T47D (cell line): Measurements from ENCODE around the gene POC1B.
A peak's percentile ranks its signal among the peaks of the same experiment; 100 is the strongest.

Experiments used
- DNase-seq, 2 experiments: peaks; one replicate each; pipeline versions ENCODE4 v3.0.0 to v3.0.0-alpha.2; 2011 to 2012; ENCODE audit warnings: low read depth in 1 of 2, low spot score in 1 of 2
- JUND ChIP-seq: IDR thresholded peaks from 2 replicates; pipeline ENCODE4 v1.6.1; 2012; ENCODE audit warnings: low read depth
- in situ Hi-C: cut with HindIII; loops from 2 replicates; pipeline ENCODE4 v1.10.0; 2016; ENCODE audit warnings: low sequenced_read_pairs, low pct_unique_long_range_greater_than_20kb

POC1B gene

DNA sequence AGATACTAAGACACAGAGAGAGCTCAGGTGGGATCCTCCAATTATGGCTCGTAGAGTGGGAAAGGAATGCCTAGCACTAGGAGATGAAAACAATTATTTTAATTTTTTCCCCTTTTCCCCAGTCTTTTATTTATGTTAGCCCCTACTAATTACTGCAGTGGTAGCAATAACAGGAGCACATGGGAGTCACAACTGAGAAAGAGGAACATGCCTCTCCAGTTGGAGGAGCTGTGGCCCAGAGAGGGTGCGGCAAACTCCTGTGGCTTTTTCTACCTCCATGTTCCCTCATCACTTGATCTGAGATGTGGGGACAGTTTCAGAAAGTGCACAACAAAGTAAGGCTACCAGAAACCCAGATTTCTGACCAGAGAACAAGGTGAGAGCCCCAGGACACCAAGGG, 25.9 kb upstream of the POC1B start:
- in situ Hi-C loops, result no loop called here
- no peak for TF ChIP-seq JUND
- no peak for DNase-seq

DNA sequence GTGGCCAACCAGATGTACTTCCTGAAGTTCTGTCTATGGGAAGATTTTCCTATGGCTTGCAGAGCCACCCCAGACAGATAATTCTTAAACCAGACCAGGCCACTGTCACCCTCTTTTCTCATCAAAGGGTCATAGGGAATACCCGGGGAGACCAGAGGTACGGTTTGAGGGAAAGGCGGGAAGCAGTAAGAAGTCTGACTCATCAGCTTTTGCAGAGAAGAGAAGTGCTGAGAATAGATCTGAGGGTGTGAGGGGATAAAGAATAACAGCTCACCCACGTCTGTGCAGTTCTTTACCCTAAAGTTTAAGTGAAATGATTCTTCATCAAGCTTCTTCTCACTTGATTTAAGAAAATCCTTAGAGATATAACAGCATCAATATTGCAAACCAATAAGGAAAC, 21.3 kb upstream of the POC1B start:
- in situ Hi-C loops, result no loop called here
- no peak for TF ChIP-seq JUND
- DNase-seq, result no peak

DNA sequence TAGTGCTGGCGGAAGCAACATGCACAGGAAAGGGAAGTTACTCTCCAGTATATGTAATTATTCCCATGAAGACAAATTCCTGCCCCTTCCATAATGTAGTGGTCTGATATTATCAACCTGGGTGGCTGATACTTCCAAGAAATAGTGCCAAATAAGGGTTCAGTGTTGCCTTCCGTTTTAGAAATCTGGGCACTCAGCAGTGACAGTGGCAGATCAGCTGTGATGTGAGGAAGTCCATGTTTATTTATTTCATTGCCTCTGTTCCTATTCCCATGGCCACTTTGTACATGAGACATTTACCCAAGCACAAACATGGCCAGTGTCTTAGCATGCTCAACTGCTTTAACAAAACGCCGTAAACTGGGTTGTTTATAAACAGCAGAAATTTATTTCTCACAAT, 20.3 kb upstream of the POC1B start:
- DNase-seq, result no peak
- TF ChIP-seq JUND, result no peak
- in situ Hi-C loops, result no loop called here

DNA sequence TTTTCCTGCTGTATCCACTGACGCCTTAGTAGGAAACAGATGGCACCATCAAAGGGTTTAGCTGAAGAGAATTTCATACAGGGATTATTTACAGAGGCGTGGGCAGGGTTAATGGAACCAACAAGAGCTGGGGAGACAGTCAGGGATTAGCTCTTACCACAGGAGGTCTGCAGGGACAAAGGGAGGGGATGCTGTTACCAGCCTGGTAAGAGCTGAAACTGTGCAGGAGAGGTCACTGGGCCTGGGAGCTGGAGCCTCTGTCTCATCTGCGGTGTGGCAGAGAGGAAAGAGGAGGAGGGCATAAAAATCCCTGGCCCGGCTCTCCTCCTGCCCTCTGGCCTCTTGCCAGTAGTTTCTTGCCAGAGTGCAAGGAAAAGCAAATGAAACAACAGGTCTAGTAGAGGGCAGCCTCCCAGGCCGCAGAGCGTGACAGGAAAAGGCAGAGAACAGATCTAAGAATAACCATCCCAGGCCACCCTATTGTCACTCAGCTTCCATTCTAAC, 18.9 kb upstream of the POC1B start:
- no peak for TF ChIP-seq JUND
- in situ Hi-C loops, result no loop called here
- peak in 1 of 2 experiments; percentile 67 for DNase-seq

DNA sequence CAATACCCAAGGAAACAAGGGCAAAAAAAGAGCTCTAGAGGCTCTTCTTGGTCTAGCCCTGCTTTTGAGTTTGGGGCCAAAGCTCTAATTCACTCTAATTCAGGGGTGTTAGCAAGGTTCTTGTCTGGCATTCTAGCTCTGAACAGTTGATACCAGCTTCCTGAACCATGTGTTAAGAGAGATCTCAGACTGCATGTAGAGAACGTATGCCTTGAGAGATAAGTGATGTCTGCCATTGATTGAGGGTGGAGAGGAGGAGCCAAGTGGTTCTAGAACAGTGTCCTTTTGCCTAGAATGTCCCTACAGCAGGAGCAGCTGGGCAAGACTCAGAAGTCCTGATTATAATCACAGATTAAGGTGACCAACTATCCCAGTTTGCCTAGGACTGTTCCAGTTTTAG, 18.2 kb upstream of the POC1B start:
- in situ Hi-C loops, result no loop called here
- DNase-seq, result no peak
- no peak for TF ChIP-seq JUND

DNA sequence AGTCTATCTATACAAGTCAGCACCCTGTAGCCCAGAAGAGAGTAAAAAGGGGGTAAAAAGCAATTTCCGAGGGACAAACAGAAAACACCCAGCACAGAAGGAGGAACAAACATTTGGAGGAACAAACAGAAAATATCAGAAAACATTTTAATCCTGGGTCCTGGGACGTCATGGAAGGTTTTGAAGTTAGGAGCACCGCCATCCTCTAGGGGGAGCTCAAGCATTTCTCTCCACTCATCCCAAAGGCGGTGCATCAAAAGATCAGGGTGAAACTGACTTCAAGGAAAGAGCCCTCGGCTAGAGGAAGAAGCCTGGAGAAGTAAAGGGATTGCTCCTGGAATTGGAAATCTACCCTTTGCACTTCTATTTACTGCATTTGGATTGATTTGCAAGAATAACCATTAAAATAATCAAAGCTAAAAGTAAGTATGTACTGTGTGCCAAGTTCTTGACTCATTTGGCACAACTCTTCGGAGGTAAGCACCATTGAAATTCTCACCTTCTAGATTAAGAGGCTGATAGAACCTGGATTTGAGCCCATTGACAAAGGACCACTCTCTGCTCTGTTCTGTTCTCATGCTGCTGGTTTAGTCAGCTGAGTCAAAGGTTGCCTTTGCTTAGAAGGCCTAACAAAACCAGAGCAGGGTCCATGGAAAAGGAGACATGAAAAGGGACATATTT, 17.2 kb upstream of the POC1B start:
- peak; percentile 29 to 92 for DNase-seq
- no peak for TF ChIP-seq JUND
- in situ Hi-C loops, result no loop called here

DNA sequence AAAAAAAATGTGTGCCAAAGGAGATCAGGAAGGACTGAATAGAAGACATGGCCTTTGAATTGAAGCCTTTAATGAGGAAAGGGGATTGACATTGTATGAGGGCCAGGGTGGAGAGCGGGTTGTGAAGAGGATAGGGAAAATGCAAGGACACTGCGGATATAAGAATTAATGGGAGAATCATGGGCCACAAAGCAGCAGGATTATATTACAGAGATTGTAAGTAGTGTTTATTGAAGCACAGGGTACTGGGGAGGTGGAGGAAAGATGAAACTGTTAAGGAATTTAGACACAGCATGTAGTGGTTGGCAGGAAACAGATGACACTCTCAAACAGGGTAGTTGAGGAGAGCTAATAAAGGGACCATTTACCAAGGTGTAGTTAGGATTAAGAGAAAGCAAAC, 16.4 kb upstream of the POC1B start:
- in situ Hi-C loops, result no loop called here
- TF ChIP-seq JUND, result no peak
- no peak for DNase-seq

DNA sequence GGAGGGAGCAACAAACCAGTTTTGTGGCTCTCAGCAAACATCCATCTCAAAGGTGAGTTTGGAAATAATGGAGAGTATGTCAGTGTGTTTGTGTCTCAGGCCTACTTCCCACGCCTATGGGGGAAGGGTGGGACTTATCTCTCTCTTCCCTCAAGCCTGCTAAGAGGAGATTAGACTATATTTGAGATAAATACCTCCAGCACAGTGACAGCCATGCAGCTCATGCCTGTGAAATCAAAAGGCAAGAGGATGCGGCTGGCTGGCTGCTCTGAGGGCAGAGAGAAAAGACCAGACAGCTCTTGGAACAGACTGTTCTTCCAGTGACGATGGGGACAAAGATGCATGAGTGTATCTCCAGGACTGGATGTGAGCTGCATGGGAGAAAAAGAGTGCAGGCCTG, 14.7 kb upstream of the POC1B start:
- DNase-seq, result no peak
- in situ Hi-C loops, result no loop called here
- TF ChIP-seq JUND, result no peak

DNA sequence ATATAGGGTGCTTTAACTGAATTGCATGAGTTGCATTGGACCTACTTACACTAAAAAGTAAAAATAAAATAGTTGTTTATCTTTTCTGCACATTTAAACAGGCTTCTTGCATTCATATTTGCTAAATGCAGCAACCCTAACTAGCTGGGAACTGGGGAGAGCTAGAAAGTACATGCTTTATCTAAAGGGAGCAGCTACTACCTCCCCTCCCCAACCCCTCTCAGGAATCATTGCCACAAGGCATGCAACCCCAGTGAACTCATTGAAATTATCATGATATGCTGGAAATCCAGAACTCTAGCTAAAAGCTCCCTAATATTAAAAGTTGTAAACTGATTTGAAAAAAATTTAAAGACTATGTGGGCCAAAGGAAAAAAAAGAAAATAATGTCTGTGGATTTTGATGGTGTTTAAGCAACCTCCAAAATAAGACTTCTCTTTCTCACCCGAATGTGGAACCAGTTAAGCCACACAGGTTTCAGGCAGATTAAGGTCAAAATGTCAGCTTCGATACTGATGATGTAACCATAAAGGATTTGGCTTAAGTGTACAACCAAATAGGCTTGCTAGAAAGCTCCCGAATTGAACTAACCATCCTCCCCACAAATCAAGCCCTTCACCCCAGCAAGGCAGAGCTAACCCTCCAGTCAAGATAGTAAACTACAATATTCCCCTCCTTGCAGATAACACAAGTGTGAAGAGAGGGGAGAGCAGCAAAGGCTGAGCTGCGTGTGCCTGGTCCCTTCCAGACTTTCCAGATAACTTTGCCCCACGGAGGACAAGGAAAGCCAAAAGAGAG, 13.8 kb upstream of the POC1B start:
- in situ Hi-C loops, result no loop called here
- DNase-seq, result no peak
- TF ChIP-seq JUND, result no peak

DNA sequence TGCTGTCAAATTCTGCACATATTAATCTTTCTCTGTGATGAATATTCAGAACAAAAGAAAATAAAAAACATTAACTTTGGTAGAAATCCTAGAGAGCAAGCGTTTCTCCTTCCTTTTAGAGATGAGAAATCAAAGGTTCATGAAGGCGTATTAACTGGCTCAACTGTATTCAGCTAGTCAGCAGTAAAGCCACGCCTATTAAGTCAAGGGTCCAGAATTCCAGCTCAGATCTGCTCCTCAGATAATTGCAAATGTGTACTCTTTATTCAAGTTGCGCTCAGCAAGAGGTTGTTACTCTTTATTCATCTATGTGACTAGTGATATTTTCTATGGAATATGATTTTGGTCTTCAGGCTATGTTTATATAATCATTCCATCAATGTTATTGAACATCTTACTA, 13.1 kb upstream of the POC1B start:
- TF ChIP-seq JUND, result no peak
- in situ Hi-C loops, result no loop called here
- no peak for DNase-seq

DNA sequence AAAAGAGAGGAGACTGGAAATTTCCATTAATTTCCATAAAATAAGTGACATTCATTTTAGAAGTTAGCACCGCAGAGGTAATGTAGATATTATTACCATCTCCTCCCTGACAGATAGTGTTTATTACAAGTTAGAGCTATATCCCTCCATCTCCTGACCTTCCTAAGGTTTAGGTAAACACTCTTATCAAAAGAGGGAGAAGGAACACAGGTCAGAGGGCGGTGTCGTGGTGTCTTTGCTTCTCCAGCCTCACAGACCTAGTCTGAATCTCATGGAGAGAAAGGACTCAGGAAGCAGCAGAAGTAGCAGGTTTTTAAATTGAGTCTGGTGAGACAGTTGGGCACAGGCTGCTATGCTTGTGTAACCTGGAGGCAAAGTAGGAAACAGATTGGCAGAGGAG, 11.5 kb upstream of the POC1B start:
- in situ Hi-C loops, result no loop called here
- TF ChIP-seq JUND, result no peak
- no peak for DNase-seq

DNA sequence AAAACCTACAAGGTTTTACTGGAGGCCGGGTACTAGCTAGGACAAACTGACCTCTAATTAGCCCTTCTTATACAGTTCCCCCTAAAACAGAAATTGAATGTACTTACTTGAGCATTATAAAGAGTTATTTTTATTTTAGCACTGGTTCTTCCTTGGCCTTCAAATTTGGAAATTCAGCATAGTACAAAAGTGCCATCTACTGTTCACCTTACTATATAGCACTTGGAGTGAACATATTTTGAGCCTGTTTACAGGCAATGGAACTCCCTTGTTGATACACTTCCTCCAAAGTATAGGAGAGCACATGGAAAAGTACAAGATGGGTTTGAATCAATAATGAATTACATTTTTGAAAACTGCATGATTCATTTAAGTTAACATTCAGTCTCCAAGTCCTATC, 3.9 kb upstream of the POC1B start:
- in situ Hi-C loops, result no loop called here
- DNase-seq, result peak; percentile 64 to 79
- TF ChIP-seq JUND, result no peak

DNA sequence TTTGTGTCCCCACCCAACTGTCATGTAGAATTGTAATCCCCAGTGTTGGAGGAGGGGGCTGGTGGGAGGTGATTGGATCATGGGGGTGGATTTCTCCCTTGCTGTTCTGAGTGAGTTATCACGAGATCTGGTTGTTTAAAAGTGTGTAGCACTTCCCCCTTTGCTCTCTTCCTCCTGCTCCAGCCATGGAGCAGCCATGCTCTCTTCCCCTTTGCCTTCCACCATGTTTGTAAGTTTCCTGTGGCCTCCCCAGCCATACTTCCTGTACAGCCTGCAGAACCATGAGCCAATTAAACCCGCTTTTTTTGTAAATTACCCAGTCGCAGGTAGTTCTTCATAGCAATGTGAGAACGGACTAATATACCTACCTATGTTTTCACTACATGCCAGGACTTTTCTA, 2.6 kb upstream of the POC1B start:
- TF ChIP-seq JUND, result no peak
- no peak for DNase-seq
- in situ Hi-C loops, result no loop called here
